Common myeloid progenitor, CD34-positive (primary cell): ENCODE data around the gene FGD4.

ENCODE experiments used
- CTCF ChIA-PET: fragments of 350-600 bp; sonication (Branson Sonifier 250); formaldehyde crosslinking; loops from one replicate; lab custom pipeline; 2021; ENCODE audit warnings: antibody characterized with exemption; lab: Charles Lee
- POLR2A ChIA-PET: fragments of 350-600 bp; sonication (Branson Sonifier 250); formaldehyde crosslinking; loops from one replicate; lab custom pipeline; 2021; ENCODE audit warnings: antibody characterized with exemption; lab: Charles Lee
- DNase-seq, 3 donors: peaks; one replicate each; pipeline versions ENCODE4 v3.0.0 to v3.0.0-alpha.2; 2013
- H3K27ac ChIP-seq, 2 experiments: 1 replicate in 1 of 2; 2 replicates in 1 of 2; pipeline ENCODE4 v1.7.0; 2013; ENCODE audit warnings: inconsistent platforms in 2 of 2, low read length in 2 of 2, mild to moderate bottlenecking in 2 of 2, low read depth in 1 of 2, moderate library complexity in 1 of 2; ENCODE audit not compliant: severe bottlenecking in 2 of 2, insufficient read depth in 1 of 2, poor library complexity in 1 of 2
- H3K27me3 ChIP-seq, 5 experiments: replicated peaks in 2 of 5; 1 replicate in 3 of 5; 2 replicates in 2 of 5; pipeline versions ENCODE4 v1.6.1 to v1.7.0; 2013; ENCODE audit warnings: low read length in 4 of 5, mild to moderate bottlenecking in 2 of 5, moderate library complexity in 2 of 5, inconsistent platforms in 1 of 5; ENCODE audit not compliant: insufficient read depth in 5 of 5, control insufficient read depth in 4 of 5
- H3K36me3 ChIP-seq, 4 experiments: 1 replicate in 2 of 4; 2 replicates in 2 of 4; pipeline versions ENCODE4 v1.6.1 to v1.7.0; 2013; ENCODE audit warnings: low read length in 3 of 4, control low read depth in 1 of 4, mild to moderate bottlenecking in 1 of 4; ENCODE audit not compliant: control insufficient read depth in 4 of 4, insufficient read depth in 4 of 4
- H3K4me1 ChIP-seq, 4 experiments: 1 replicate in 3 of 4; 2 replicates in 1 of 4; pipeline versions ENCODE4 v1.6.1 to v1.7.1; 2013; ENCODE audit warnings: low read length in 3 of 4, mild to moderate bottlenecking in 3 of 4, control low read depth in 1 of 4, inconsistent platforms in 1 of 4, moderate library complexity in 1 of 4; ENCODE audit not compliant: control insufficient read depth in 4 of 4, insufficient read depth in 4 of 4; ENCODE audit errors: control extremely low read depth in 1 of 4
- H3K4me3 ChIP-seq, 7 experiments: 1 replicate in 4 of 7; 2 replicates in 3 of 7; pipeline versions ENCODE4 v1.5.1 to v1.7.0; 2013; ENCODE audit warnings: mild to moderate bottlenecking in 7 of 7, low read length in 6 of 7, moderate library complexity in 6 of 7, inconsistent platforms in 2 of 7, low read depth in 2 of 7, control low read depth in 1 of 7; ENCODE audit not compliant: insufficient read depth in 4 of 7, control insufficient read depth in 1 of 7; ENCODE audit errors: extremely low read depth in 1 of 7
- H3K9me3 ChIP-seq, 5 experiments: 1 replicate in 4 of 5; 2 replicates in 1 of 5; pipeline versions ENCODE4 v1.6.1 to v1.7.1; 2013; ENCODE audit warnings: low read length in 4 of 5, mild to moderate bottlenecking in 2 of 5, inconsistent platforms in 1 of 5, low read depth in 1 of 5, moderate library complexity in 1 of 5; ENCODE audit not compliant: control insufficient read depth in 4 of 5, insufficient read depth in 2 of 5; ENCODE audit errors: control extremely low read depth in 1 of 5
- WGBS: methylation state at CpG from one replicate; pipeline ENCODE4 v1.1.5; 2013; ENCODE audit not compliant: insufficient coverage; 5-methylcytosine and 5-hydroxymethylcytosine counted together

The FGD4 gene

DNA sequence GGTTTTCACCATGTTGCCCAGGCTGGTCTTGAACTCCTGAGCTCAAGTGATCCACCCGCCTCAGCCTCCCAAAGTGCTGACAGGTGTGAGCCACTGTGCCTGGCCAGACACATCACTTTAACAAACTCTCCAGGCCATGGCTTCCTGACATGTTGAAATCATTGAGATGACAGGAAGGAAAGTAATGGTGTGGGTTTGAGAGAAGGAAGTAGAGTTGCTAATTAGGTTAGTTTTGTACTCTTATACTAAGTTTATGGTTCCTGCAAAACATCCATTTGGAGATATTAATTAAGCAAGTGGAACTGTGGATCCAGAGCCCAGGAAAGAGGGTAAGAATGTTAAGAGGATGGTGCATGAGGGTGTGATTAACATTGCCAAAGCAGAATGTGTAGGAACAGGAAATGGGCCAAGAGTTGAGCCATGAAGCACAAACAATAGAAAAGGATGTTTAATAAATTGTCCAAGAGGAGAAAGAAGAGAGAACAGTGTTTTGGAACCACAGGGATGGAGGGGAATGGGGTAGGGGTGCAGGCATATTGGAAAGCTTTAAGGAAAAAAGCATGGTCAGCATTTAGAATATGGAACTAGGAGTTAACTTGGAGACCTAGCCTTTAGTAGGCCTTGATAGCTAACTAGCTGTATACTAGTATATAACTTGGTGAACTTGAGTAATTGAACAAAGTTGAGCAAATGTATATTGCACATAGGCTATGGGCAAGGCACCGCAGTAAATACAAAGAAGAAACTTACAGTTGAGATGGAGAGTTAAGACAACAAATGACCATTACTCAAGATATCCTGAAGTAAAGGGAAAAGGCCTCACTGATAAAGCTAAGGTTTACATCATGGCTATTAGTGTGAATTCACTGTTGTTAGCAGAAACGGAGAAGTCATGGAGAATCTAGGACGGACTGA is 188.5 kb downstream of the FGD4 start:
- no peaks in the 10 kb centered on the region for H3K9me3 ChIP-seq
- no peaks in the 10 kb centered on the region for H3K27me3 ChIP-seq
- 74% methylated on average over 3 of the region's 4 CpGs for WGBS
- CTCF ChIA-PET: interaction anchor here (1.0 to 1.9 kb wide), 3 partner anchors 12 to 132 kb away, joined by 3 to 6 read pairs (median 4); no protein-coding TSS in a partner anchor
- no peak overlapping the region for H3K4me3 ChIP-seq
- H3K27ac ChIP-seq: no peak overlapping the region
- no peaks in the 10 kb centered on the region for H3K36me3 ChIP-seq
- peaks cover 19 to 52% (median 30%) of the 10 kb centered on the region in 4 experiments for H3K4me1 ChIP-seq
- DNase-seq: peak in 2 of 3 donors; percentile 31 to 33
- POLR2A ChIA-PET: no interaction called here

DNA sequence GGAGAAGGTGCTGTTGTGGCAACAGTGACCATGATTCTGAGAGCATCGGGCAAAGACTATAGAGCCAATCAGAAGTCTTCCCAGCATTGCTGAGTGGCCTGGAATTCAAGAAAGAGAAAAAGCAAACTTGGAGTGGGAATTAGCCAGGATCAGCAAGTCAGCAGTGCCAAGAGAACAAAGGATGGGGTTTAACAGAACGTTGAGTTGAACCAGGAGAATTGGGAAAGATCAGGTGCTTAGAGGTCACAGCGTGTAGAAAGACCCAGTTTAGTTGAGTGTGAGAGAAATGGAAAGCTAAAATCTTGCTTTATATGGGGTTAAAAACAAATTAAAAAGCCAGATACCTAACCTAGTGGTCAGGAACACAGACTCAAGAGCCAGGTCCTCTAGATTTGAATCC is 189.2 kb downstream of the FGD4 start:
- no peak overlapping the region for H3K27ac ChIP-seq
- no peak for DNase-seq
- CTCF ChIA-PET: interaction anchor here (1.0 to 1.9 kb wide), 3 partner anchors 12 to 132 kb away, joined by 3 to 6 read pairs (median 4); no protein-coding TSS in a partner anchor
- no peak overlapping the region for H3K4me3 ChIP-seq
- WGBS: 92% methylated on average over 2 of the region's 3 CpGs
- H3K9me3 ChIP-seq: no peaks in the 10 kb centered on the region
- H3K27me3 ChIP-seq: no peaks in the 10 kb centered on the region
- H3K36me3 ChIP-seq: no peaks in the 10 kb centered on the region
- POLR2A ChIA-PET: no interaction called here
- peaks cover 19 to 47% (median 28%) of the 10 kb centered on the region in 4 experiments for H3K4me1 ChIP-seq

DNA sequence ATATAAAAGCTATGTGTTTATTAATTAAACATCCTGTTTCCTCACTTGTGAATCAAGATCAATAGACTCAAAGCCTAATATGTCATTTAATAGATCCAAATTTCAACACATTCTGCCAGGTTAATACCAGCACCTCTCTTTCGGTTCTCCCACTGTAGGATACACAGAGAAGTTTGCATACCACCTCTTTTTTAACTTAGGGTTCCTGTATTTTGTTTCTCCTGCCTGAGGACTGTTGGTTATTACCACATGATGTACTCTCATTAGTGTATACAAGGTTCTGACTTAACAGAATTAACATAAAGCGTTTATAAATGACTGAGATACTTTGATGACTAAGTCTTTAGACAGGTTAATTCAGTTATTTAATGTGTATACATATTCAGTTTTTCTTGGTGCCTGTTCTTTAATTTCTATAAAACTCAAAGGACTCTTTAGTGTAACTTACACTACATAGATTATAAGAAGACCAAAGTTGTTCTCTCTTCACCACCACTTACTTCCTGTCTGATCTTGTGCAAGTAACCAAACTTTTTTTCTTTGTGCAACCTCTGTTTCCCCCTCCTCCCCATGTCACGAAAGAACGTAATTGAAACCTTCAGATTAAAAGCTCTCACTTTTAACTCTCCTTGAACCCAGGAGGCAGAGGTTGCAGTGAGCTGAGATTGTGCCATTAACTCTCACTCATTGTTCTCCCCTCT is 190.0 kb downstream of the FGD4 start:
- Histone ChIP-seq H3K9me3 (no peaks in the 10 kb centered on the region), H3K27me3 (no peaks in the 10 kb centered on the region), H3K4me3 (peak overlapping the region in 1 of 7 experiments; percentile 4), H3K36me3 (no peaks in the 10 kb centered on the region), H3K27ac (peak overlapping the region in 1 of 2 experiments; percentile 27), H3K4me1 (peaks cover 19 to 47% (median 28%) of the 10 kb centered on the region in 4 experiments)
- ChIA-PET POLR2A (no interaction called here), CTCF (interaction anchor here (1.4 to 1.9 kb wide), 3 partner anchors 30 to 133 kb away, joined by 3 to 6 read pairs (median 4); no protein-coding TSS in a partner anchor)
- peak; percentile 17 to 69 (median 65) for DNase-seq
- WGBS: 38% methylated on average over 1 of the region's 4 CpGs

DNA sequence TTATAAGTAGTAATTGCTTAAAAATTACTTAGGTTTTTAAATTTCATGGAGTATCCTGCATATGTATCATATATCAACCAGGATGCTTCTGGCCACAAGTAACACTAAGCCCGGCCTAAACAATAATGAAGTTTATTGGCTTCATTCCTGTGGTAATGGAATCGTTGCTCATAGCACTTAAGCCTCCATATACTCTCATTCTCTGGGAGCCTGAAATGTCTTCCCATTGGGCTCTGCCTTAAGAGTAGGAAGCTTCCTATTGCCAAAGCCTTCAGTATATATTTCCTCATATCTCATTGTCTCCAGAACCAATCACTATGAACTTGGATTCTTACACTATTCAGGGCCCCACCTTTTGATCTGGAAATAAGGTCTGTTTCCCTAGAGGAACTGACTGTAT is 195.9 kb downstream of the FGD4 start:
- no peak for DNase-seq
- H3K36me3 ChIP-seq: peaks cover 0 to 3% (median 0%) of the 10 kb centered on the region in 4 experiments
- no peak overlapping the region for H3K27ac ChIP-seq
- ChIA-PET POLR2A (no interaction called here), CTCF (no interaction called here)
- WGBS: 100% methylated on average over 1 of the region's 2 CpGs
- H3K9me3 ChIP-seq: no peaks in the 10 kb centered on the region
- peaks cover 0 to 4% (median 0%) of the 10 kb centered on the region in 4 experiments for H3K4me1 ChIP-seq
- no peak overlapping the region for H3K4me3 ChIP-seq
- no peaks in the 10 kb centered on the region for H3K27me3 ChIP-seq

DNA sequence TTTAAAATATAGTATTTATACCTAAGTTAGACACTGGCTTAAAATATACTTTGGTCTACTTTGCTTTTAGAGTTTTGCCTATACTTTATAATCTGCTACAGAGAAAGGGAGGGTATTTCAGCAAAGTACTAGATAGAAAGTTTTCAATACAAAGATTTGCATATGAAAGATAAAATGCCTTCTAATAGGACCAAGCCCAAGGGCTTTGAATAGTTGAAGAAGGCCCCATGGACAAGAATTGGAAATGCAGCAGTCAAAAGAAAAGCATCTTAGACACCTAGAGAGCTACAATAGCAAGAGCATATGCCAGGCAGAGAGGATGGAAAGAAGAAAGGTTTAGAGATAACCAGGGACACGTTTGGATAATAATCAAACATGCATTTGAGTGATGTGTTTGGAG is 196.7 kb downstream of the FGD4 start:
- Histone ChIP-seq H3K9me3 (no peaks in the 10 kb centered on the region), H3K36me3 (peaks cover 0 to 3% (median 0%) of the 10 kb centered on the region in 4 experiments), H3K4me1 (peaks cover 0 to 2% (median 0%) of the 10 kb centered on the region in 4 experiments), H3K27me3 (no peaks in the 10 kb centered on the region), H3K27ac (no peak overlapping the region), H3K4me3 (no peak overlapping the region)
- ChIA-PET CTCF (no interaction called here), POLR2A (no interaction called here)
- no peak for DNase-seq
- 22% methylated on average over 1 of the region's 1 CpG for WGBS

DNA sequence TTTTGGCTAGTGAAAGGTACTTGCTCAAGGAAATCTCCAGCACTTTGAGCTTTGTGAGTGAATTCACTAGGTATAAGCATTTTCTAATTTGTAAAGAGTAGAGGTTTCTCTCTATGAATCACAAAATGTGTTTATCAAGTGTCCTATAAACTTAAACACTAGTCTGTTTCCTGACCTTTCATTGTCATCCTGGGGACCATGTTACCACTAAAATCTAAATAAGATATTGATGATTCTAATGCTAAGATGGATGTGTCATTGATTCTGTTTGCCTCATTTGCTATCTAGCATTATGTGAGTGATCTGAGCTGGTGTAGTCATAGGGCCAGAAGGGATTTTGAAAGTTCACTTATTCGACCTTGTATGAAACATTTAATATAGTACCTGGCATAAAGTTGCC is 199.3 kb downstream of the FGD4 start:
- Histone ChIP-seq H3K27ac (no peak overlapping the region), H3K4me1 (peaks cover 0 to 3% (median 0%) of the 10 kb centered on the region in 4 experiments), H3K4me3 (no peak overlapping the region), H3K9me3 (no peaks in the 10 kb centered on the region), H3K36me3 (peaks cover 0 to 5% (median 1%) of the 10 kb centered on the region in 4 experiments), H3K27me3 (no peaks in the 10 kb centered on the region)
- ChIA-PET POLR2A (no interaction called here), CTCF (interaction anchor here (0.9 to 1.1 kb wide), 2 partner anchors 12 to 32 kb away, joined by 3 read pairs; no protein-coding TSS in a partner anchor)
- DNase-seq: no peak
- WGBS: no CpG with 5 or more reads among the region's 1 CpG
